Liver (tissue), 3 donors: ENCODE results near the gene CEP20.

Experiments used
- EGR1 ChIP-seq, 2 donors: IDR thresholded peaks; 2 replicates each; pipeline ENCODE4 v1.6.1; 2016 to 2018; ENCODE audit warnings: antibody characterized with exemption in 2 of 2, low read depth in 2 of 2
- REST ChIP-seq: IDR thresholded peaks from 2 replicates; pipeline ENCODE4 v1.6.1; 2016; ENCODE audit warnings: antibody characterized with exemption, mild to moderate bottlenecking
- RXRA ChIP-seq, 2 donors: IDR thresholded peaks; 2 replicates each; pipeline ENCODE4 v1.6.1; 2017 to 2018; ENCODE audit warnings: antibody characterized with exemption in 2 of 2, mild to moderate bottlenecking in 1 of 2
- YY1 ChIP-seq: IDR thresholded peaks from 2 replicates; pipeline ENCODE4 v1.6.1; 2016; ENCODE audit warnings: antibody characterized with exemption, mild to moderate bottlenecking
- TF ChIP-seq, protein P1 (sequence below): fragments of 150-350 bp; IDR thresholded peaks from 2 replicates; pipeline ENCODE4 v1.5.1; 2017; ENCODE audit warnings: improper control_type of control experiment, low read depth, low read length; ENCODE audit not compliant: missing input control
- donor health status: healthy.
- donor health status: healthy.

DNA sequence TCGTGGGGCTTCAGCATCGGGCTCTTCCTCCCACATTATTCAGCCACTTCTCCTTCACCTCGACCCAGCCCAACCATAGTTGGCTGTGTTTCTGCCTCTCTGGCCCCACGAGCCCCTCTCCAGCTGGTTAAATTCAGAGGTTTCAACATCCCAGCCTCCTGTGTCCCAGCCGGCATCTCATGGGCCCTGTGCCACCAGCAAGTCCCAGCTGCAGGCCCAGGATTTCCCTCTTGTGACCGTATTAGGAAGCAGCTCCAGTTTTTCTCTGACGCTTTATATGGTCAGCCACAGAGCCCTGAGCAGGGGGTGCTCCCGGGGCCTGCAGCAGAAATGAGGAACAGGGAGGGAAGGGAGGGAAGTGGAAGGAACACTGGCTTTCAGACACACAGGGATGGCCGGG is 58.9 kb downstream of the CEP20 start:
- TF ChIP-seq, protein P1, sequence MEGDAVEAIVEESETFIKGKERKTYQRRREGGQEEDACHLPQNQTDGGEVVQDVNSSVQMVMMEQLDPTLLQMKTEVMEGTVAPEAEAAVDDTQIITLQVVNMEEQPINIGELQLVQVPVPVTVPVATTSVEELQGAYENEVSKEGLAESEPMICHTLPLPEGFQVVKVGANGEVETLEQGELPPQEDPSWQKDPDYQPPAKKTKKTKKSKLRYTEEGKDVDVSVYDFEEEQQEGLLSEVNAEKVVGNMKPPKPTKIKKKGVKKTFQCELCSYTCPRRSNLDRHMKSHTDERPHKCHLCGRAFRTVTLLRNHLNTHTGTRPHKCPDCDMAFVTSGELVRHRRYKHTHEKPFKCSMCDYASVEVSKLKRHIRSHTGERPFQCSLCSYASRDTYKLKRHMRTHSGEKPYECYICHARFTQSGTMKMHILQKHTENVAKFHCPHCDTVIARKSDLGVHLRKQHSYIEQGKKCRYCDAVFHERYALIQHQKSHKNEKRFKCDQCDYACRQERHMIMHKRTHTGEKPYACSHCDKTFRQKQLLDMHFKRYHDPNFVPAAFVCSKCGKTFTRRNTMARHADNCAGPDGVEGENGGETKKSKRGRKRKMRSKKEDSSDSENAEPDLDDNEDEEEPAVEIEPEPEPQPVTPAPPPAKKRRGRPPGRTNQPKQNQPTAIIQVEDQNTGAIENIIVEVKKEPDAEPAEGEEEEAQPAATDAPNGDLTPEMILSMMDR, result no peak
- TF ChIP-seq YY1 (no peak), EGR1 (IDR thresholded peaks at IDR 0.05; ENCODE audit: low read depth in 2 of 2) (no peak), RXRA (IDR thresholded peaks at IDR 0.05) (no peak), REST (no peak)
